ENCODE measurements around the gene FOXA2. TPM values are rescaled to one million over a fixed set of nuclear protein-coding genes. Genes with fewer than 3 reads are reported as not detected.

FOXA2 gene
- total RNA-seq, 1 donor from 2014 or later, result not detected

GRCh38 chr20:22584922-22585785 lies 782 bp upstream of the FOXA2 start:
- intact Hi-C loops (cut with DNase I), result no loop called here
- DNase-seq (ENCODE audit: low spot score), result no peak

- no peak for DNase-seq (ENCODE audit: low spot score)
- intact Hi-C loops (cut with DNase I), result no loop called here
Observed at GRCh38 chr20:22583773-22584521, 425 bp downstream of the FOXA2 start.

GRCh38 chr20:22582964-22583772 lies 1.2 kb downstream of the FOXA2 start:
- intact Hi-C loops (cut with DNase I), result no loop called here
- DNase-seq (ENCODE audit: low spot score), result no peak

- DNase-seq (ENCODE audit: low spot score), result no peak
- intact Hi-C loops (cut with DNase I), result no loop called here
Observed at GRCh38 chr20:22582386-22582963, 1.9 kb downstream of the FOXA2 start.

GRCh38 chr20:22581437-22582385 lies 2.7 kb downstream of the FOXA2 start:
- intact Hi-C loops (cut with DNase I), result no loop called here
- DNase-seq (ENCODE audit: low spot score), result no peak

GRCh38 chr20:22579711-22580697 lies 4.4 kb downstream of the FOXA2 start:
- intact Hi-C loops (cut with DNase I), result no loop called here
- no peak for DNase-seq (ENCODE audit: low spot score)

GRCh38 chr20:22579119-22579427 lies 5.3 kb downstream of the FOXA2 start:
- no peak for DNase-seq (ENCODE audit: low spot score)
- intact Hi-C loops (cut with DNase I), result no loop called here

GRCh38 chr20:22578221-22579118 lies 5.9 kb downstream of the FOXA2 start:
- no peak for DNase-seq (ENCODE audit: low spot score)
- intact Hi-C loops (cut with DNase I), result no loop called here

- intact Hi-C loops (cut with DNase I), result no loop called here
Observed at GRCh38 chr20:22577515-22578220, 6.7 kb downstream of the FOXA2 start.

GRCh38 chr20:22576733-22577514 lies 7.4 kb downstream of the FOXA2 start:
- intact Hi-C loops (cut with DNase I), result no loop called here
- no peak for DNase-seq (ENCODE audit: low spot score)

More at GRCh38 chr20:22577515-22578220, 6.7 kb downstream of the FOXA2 start:
- no peak for DNase-seq (ENCODE audit: low spot score)

GRCh38 chr20:22576273-22576672 lies 8.1 kb downstream of the FOXA2 start:
- intact Hi-C loops (cut with DNase I), result no loop called here
- DNase-seq (ENCODE audit: low spot score), result no peak

- intact Hi-C loops (cut with DNase I), result no loop called here
- DNase-seq (ENCODE audit: low spot score), result no peak
Observed at GRCh38 chr20:22575737-22576136, 8.6 kb downstream of the FOXA2 start.

- DNase-seq (ENCODE audit: low spot score), result no peak
- intact Hi-C loops (cut with DNase I), result no loop called here
Observed at GRCh38 chr20:22575087-22575721, 9.2 kb downstream of the FOXA2 start.

GRCh38 chr20:22574545-22575086 lies 9.8 kb downstream of the FOXA2 start:
- no peak for DNase-seq (ENCODE audit: low spot score)
- intact Hi-C loops (cut with DNase I), result no loop called here

- no peak for DNase-seq (ENCODE audit: low spot score)
- intact Hi-C loops (cut with DNase I), result no loop called here
Observed at GRCh38 chr20:22572491-22572890, 11.9 kb downstream of the FOXA2 start.
